SK-N-MC (cell line): ENCODE results near the gene TBC1D22A.

Experiments
- DNase-seq: peaks from one replicate; pipeline ENCODE4 v3.0.0-alpha.2; 2011; ENCODE audit warnings: low read depth, low spot score
- H3K27ac ChIP-seq: fragments of 200-600 bp; sonication (generic); 2 replicates; pipeline ENCODE4 v1.5.1; 2016; ENCODE audit warnings: mixed run types
- H3K36me3 ChIP-seq: fragments of 200-600 bp; sonication (generic); 2 replicates; pipeline ENCODE4 v1.6.1; 2017; ENCODE audit warnings: antibody characterized with exemption, low read length, mixed read lengths; ENCODE audit not compliant: insufficient read depth
- H3K4me3 ChIP-seq: fragments of 200-600 bp; sonication (generic); 2 replicates; pipeline ENCODE4 v1.5.1; 2016
- H3K9ac ChIP-seq: fragments of 200-600 bp; sonication (generic); 2 replicates; pipeline ENCODE4 v1.8.0; 2017; ENCODE audit warnings: mixed run types, mixed read lengths; ENCODE audit not compliant: insufficient read length
- H3K9me3 ChIP-seq: fragments of 200-600 bp; sonication (generic); 2 replicates; pipeline ENCODE4 v1.6.1; 2017; ENCODE audit warnings: low read depth, mild to moderate bottlenecking, antibody characterized with exemption, low read length, moderate library complexity, mixed read lengths
- EZH2 ChIP-seq: fragments of 200-600 bp; sonication (generic); IDR thresholded peaks from one replicate; pipeline ENCODE4 v1.6.1; 2017; ENCODE audit warnings: antibody characterized with exemption
- FOXP2 ChIP-seq: optimal IDR thresholded peaks from 2 replicates; pipeline ENCODE3; 2011; ENCODE audit warnings: mild to moderate bottlenecking, moderate library complexity; ENCODE audit not compliant: insufficient read depth; ENCODE audit errors: extremely low read length, control extremely low read depth
- POLR2AphosphoS5 ChIP-seq: IDR thresholded peaks from 2 replicates; pipeline ENCODE4 v1.6.1; 2012; ENCODE audit warnings: mild to moderate bottlenecking, low read depth, low read length, borderline replicate concordance

The TBC1D22A gene

GRCh38 chr22:46881373-46882118, 119.1 kb downstream of the TBC1D22A start:
- Histone ChIP-seq H3K27ac (no peak overlapping the region), H3K9me3 (no peaks in the 10 kb centered on the region), H3K4me3 (no peak overlapping the region), H3K36me3 (no peaks in the 10 kb centered on the region), H3K9ac (no peak overlapping the region)
- TF ChIP-seq EZH2 (no peak), FOXP2 (no peak), POLR2AphosphoS5 (no peak)
- no peak for DNase-seq

DNA sequence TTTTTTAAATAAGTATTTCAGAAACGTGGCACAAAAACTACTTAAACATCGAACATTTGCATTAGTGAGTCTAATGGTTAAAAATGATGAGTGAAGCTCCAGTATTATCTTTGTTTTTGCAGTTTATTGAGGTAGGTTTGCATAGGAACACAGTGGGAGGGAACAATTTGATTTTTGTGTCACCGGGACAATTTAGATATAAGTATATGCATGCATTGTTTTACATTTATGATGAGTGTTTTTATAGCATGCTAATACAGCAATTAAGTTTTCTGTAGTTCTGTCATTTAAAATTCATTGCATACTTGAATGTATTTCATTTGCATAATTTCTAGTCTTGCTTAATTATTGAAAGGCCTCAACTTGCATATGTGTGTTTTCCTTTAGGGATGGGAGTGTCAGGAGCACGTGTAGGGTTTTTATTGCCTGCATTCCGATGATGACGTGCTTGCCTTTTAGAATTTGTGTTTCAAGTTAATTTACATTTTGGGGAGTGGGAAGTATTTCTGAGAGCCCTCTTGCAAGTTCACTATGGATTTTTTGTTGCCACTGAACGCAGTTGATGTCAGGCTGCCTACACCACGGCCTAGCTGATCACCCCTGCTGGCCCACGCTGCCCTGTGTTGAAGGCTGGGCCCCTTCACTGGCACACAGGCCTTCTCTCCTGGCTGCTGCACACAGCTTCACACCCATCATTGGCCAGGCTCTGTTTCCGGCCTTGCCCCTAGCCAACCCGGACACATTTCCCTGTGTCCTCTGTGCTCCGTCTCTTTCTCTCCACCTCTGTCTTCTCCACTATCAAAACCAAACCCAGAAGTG, 120.9 kb downstream of the TBC1D22A start:
- no peak for DNase-seq
- Histone ChIP-seq H3K9ac (no peak overlapping the region), H3K27ac (no peak overlapping the region), H3K4me3 (0 out of 2 replicates have a peak overlapping the region, but pooled peaks have one; percentile 7), H3K36me3 (no peaks in the 10 kb centered on the region), H3K9me3 (no peaks in the 10 kb centered on the region)
- TF ChIP-seq EZH2 (no peak), POLR2AphosphoS5 (no peak), FOXP2 (no peak)

DNA sequence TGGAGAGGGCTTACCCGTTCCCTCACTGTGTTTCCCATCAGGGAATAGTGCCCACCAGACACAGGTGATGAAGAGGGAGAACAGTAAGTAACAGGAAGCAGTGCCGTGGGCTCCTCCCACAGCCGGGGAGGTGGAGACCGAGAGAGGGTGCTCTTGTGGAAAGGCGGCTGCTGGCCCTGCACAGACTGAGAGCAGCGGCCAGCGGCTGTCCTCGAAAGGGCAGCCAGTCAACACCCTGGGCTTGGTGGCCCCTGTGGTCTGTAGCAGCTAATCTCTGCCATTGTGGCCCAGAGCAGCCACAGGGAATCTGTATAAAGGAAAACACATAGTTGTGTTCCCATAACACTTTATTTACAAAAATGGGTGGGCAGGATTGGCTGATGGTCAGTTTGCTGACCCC, 121.9 kb downstream of the TBC1D22A start:
- H3K9me3 ChIP-seq, result no peaks in the 10 kb centered on the region
- no peak overlapping the region for H3K9ac ChIP-seq
- no peak overlapping the region for H3K27ac ChIP-seq
- DNase-seq, result no peak
- no peak overlapping the region for H3K4me3 ChIP-seq
- no peaks in the 10 kb centered on the region for H3K36me3 ChIP-seq
- no peak for TF ChIP-seq EZH2
- no peak for TF ChIP-seq POLR2AphosphoS5
- TF ChIP-seq FOXP2, result no peak

- Histone ChIP-seq H3K9ac (no peak overlapping the region), H3K36me3 (no peaks in the 10 kb centered on the region)
Observed at GRCh38 chr22:46887978-46888377, 125.5 kb downstream of the TBC1D22A start.

DNA sequence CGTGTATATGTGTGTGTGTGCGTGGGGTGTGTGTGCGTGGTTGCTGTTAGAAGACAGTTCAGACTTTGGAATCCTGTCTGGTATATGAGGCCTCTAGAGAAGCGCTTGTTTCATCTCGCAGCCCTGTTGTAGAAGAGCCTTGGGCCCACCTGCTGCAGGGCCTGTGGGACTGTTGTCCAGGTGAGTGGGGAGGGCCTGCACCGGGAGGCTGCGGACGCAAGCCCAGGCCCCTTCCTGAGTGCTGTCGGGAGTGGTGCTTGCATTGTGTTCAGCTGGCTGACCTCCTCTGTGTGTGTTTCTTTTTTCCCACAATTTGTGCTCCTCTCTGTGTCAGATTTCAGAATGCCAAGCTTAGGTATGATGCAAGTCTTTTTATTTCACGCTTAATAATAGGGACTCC, 128.4 kb downstream of the TBC1D22A start:
- TF ChIP-seq EZH2 (no peak), FOXP2 (no peak), POLR2AphosphoS5 (no peak)
- H3K27ac ChIP-seq, result no peak overlapping the region
- H3K9ac ChIP-seq, result no peak overlapping the region
- H3K36me3 ChIP-seq, result no peaks in the 10 kb centered on the region
- H3K9me3 ChIP-seq, result no peaks in the 10 kb centered on the region
- no peak for DNase-seq
- no peak overlapping the region for H3K4me3 ChIP-seq

More at GRCh38 chr22:46887978-46888377, 125.5 kb downstream of the TBC1D22A start:
- no peak for DNase-seq
- TF ChIP-seq POLR2AphosphoS5 (no peak), EZH2 (no peak), FOXP2 (no peak)
- H3K4me3 ChIP-seq, result no peak overlapping the region
- H3K9me3 ChIP-seq, result no peaks in the 10 kb centered on the region
- H3K27ac ChIP-seq, result no peak overlapping the region

- no peak overlapping the region for H3K9ac ChIP-seq
- TF ChIP-seq POLR2AphosphoS5, result no peak
- TF ChIP-seq FOXP2, result no peak
- TF ChIP-seq EZH2, result no peak
- H3K36me3 ChIP-seq, result no peaks in the 10 kb centered on the region
- no peak overlapping the region for H3K27ac ChIP-seq
- no peaks in the 10 kb centered on the region for H3K9me3 ChIP-seq
- no peak overlapping the region for H3K4me3 ChIP-seq
- no peak for DNase-seq
Observed at GRCh38 chr22:46891382-46891951, 129.0 kb downstream of the TBC1D22A start.

- H3K9me3 ChIP-seq, result no peaks in the 10 kb centered on the region
- no peak overlapping the region for H3K9ac ChIP-seq
- no peaks in the 10 kb centered on the region for H3K36me3 ChIP-seq
- TF ChIP-seq FOXP2, result no peak
- TF ChIP-seq POLR2AphosphoS5, result no peak
- no peak for TF ChIP-seq EZH2
- no peak for DNase-seq
- H3K27ac ChIP-seq, result no peak overlapping the region
- H3K4me3 ChIP-seq, result no peak overlapping the region
Observed at GRCh38 chr22:46892866-46893265, 130.4 kb downstream of the TBC1D22A start.

- TF ChIP-seq FOXP2 (no peak), POLR2AphosphoS5 (no peak), EZH2 (no peak)
- H3K9ac ChIP-seq, result no peak overlapping the region
- no peak for DNase-seq
- no peaks in the 10 kb centered on the region for H3K9me3 ChIP-seq
- H3K4me3 ChIP-seq, result no peak overlapping the region
- H3K36me3 ChIP-seq, result no peaks in the 10 kb centered on the region
- no peak overlapping the region for H3K27ac ChIP-seq
Observed at GRCh38 chr22:46893281-46894020, 131.0 kb downstream of the TBC1D22A start.
